Stimulated activated CD8-positive, alpha-beta memory T cell treated with anti-CD3 and anti-CD28 coated beads, Interleukin-2, amount 100 ng/mL, for 1 hour (primary cell): Measurements from ENCODE around the gene CA4.
A peak's percentile ranks its signal among the peaks of the same experiment; 100 is the strongest.

Source experiments
- DNase-seq, 2 donors: peaks; one replicate each; pipeline ENCODE4 v3.0.0-alpha.2; 2020; ENCODE audit warnings: low read depth in 2 of 2

Gene CA4

DNA sequence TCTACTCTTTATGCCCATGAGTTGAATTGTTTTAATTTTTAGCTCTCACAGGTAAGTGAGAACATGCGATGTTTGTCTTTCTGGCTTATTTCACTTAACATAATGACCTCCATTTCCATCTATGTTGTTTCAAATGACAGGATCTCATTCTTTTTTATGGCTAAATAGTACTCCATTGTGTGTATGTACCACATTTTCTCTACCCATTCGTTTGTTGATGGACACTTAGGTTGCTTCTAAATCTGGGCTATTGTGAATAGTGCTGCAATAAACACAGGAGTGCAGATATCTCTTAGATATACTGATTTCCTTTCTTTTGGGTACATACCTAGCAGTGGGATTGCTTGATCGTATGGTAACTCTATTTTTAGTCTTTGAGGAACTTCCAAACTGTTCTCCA is 19.3 kb upstream of the CA4 start:
- no peak for DNase-seq

DNA sequence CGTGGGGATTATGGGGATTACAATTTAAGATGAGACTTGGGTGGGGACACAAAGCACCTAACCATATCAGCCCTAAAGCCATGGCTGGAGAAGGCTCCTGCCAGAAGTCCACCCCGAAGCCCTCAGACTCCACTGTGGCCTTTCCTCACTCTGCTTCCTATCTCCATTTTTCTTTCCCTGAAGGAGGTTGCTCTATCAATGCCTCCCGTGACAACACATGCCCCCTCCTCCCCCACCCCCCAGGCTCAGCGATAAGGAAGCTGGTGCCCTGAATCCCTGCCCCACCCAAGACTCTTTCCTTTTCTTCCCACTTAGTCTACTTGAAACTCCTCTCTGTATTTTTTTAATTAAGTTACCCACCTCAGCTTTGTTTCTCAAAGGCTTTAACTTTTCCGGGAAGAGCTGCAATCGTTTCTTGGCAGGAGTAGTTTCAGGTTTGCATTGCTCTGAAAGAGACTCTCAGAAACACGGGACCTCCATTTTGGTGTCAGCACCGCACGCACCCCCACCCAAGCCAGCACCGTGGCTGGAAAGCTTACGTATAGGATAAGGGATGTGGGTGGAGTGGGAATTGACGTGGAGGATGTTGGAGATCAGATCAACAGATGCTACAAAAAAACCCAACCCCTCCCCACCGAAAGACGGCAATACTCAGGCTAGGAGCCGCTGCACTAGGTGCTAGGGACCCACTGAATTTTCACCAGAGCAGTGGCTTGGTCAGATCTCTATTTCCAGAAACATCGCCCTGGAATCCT is 15.2 kb upstream of the CA4 start:
- no peak for DNase-seq

GRCh38 chr17:60135151-60135950 is 14.4 kb upstream of the CA4 start:
- DNase-seq = peak; percentile 27 to 43

- no peak for DNase-seq
These were observed 13.7 kb upstream of the CA4 start for GRCh38 chr17:60135951-60136666.

DNA sequence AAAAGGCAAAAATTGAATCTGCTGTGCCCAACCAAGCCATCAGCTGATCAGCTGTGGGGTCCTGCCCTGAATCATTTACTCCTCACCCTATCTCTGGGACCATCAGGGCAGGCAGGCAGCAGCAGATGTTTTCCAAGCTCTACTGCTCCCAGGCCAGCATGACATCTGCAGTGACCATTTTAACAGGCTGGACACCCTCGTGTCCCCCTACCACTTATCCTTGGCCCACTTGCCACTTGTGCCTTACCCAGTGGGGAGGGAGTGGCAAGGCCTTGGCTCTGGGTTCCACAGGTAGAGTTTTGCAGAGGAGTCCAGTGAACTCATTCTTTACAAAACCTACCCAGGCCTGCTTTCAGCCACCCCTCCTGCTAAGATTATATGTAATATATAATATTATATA is 12.0 kb upstream of the CA4 start:
- no peak for DNase-seq

- no peak for DNase-seq
These were observed 10.9 kb upstream of the CA4 start for GRCh38 chr17:60138769-60139437.

DNA sequence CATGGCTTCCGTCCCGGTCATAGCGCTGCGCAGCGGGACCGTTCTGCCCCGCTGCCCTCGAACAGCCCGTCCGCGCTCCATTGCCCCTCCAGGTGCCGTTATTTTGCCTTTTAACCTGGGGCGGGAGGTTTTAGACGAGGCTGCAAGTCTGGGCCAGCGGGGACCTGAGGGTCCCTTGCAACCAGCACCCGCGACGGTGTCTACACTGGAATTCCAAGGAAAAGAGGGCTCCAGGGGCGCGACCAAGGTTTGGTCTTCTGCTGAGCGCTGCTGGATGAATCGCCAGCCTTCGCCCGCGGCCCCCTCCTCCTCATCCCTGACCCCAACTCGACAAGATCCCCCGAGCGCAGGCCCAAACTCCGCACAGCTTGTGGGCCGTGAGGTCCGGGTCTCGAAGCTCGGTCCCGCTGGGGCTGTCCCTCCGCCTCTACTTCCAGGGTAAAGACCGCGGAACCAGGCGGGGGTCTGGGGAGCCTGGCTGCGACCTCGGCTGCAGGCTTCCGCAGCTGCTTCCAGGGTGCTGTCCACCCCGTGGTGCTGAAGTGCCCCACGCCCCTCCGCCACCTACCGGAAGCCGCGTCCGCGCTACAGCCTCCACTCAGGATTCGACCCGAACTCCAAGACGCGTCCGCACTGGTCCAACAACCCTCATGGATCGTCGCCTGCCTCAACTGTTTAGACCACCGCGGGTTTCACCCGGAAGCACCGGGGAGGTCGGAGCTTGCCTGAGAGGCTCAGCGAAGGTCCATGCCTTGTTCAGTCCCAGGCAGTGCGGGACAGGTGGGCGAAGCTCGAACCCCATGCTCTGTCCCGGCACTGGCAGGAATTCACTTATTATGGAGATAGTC is 10.1 kb upstream of the CA4 start:
- peak; percentile 27 to 28 for DNase-seq

DNA sequence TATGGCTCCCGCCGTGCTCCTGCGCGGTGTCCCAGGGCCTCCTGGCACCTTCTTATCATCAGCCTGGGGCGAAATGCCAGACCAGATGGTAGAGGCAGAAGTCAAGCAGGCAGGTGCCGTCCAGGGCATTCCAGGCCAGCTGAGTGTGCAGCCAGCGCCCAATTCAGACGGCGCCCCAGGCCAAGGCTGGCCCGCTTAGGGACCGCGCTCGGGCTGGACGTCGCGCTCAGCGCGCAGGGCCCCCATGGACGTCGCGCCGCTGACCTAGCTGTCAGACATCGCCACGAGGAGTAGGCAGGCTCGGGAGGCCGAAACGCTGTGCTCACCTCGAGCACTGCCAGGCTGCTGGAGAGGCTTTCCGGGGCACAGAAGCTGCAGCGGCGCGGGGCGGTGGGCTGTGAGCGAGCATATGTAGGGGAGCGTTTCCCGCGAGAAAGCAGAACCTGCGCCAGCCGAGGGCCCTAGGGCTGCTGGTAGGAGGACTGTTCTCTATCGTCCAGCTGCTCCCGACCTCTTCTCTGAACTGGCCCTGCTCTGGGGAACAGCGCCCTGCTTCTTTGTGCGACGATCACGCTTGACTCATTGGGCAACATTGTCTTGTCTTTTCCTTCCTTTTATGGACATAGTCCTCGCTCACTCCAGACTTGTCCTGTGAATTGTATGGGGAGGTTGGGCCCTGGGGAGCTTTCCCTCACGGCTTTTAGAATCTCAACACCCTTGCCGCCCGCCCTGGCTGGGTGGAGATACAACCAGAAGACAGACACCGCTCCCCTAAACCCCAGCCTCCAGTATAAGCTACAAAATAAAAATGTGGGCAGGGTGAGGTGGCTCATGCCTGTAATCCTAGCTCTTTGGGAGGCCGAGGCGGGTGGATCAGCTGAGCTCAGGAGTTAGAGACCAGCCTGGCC is 8.4 kb upstream of the CA4 start:
- DNase-seq = no peak

DNA sequence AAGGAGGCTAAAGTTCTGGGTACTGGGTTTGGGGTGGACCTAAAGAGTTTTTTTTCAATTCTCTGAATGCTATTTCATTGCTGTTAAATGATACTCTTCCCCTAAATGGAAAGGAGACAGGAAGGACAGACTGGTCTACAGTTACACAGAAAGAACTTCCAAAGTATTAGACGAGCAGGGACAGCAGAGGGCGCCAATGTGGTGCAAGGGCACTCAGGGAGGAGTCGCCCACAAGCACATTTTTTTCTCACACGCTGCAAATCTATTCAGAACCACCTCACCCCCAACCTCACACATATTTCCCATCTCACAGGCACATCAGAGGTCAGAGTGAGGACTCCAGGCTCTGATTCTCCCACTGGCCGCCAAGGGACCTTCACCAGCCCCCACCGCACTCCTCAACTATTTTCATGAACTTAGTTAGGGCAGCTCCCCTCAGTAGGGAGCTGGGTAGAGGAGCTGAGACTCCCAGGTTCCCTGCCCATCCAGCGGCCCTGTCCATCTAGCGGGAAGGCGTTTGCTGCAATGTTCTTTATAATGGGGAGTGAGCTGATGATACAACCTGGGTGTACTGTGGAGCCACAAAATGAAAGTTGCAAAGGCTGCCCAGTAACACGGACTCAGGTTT is 6.8 kb upstream of the CA4 start:
- DNase-seq = peak; percentile 33 to 57

- no peak for DNase-seq
These were observed 4.5 kb upstream of the CA4 start for GRCh38 chr17:60145006-60145935.

- no peak for DNase-seq
These were observed 3.6 kb upstream of the CA4 start for GRCh38 chr17:60146206-60146605.

DNA sequence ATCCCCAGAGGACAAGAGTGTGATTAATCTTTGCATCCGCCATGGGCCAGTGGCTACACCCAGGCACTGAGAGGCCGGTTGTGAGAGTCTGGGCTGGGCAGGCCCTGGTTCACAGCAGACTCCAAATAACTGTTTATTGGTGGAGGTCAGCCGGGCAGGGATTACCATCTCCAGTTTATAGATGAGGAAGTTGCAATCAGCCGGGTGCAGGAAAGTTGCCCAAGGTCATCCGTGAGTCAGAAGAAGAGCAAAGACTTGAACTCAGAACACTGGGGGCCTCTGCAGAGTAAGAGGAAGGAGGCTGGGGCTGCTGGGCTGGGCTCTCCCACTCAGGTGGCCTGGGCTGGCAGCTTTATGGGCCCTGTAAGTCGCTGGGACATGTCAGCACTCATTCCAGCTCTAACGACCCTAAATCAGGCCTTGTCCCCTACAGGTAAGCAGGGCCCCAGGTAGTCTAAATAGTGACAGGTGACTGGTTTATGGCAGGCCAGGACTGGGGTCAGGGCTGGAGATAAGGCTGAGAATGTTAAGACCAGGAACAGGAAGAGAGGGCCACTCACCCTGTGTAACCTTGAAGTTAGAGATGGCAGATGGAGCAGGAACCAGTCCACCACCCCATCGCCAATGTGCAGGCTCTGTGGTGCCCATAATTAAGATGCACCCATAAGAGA is 2.1 kb upstream of the CA4 start:
- no peak for DNase-seq

GRCh38 chr17:60148373-60148772 is 1.4 kb upstream of the CA4 start:
- no peak for DNase-seq

DNA sequence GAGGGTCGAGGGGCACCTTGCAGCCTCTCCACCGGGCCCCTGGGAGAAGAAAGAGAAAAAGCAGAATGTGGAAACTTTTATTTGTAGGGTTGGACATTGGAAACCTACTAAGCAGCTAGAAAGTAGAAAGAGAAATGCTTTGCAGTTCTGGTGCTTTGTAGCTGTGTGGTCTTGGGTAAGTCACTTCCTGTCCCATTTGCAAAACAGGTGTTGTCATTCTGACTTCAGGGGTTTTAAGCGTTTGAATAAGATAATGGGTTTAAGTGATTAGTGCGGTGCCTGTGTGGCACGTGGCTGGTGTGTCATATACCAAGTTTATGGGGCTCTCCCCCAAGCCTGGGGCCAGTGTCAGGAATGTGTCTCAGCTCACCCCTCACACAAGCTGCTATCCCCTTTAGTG is 1.6 kb downstream of the CA4 start:
- no peak for DNase-seq

DNA sequence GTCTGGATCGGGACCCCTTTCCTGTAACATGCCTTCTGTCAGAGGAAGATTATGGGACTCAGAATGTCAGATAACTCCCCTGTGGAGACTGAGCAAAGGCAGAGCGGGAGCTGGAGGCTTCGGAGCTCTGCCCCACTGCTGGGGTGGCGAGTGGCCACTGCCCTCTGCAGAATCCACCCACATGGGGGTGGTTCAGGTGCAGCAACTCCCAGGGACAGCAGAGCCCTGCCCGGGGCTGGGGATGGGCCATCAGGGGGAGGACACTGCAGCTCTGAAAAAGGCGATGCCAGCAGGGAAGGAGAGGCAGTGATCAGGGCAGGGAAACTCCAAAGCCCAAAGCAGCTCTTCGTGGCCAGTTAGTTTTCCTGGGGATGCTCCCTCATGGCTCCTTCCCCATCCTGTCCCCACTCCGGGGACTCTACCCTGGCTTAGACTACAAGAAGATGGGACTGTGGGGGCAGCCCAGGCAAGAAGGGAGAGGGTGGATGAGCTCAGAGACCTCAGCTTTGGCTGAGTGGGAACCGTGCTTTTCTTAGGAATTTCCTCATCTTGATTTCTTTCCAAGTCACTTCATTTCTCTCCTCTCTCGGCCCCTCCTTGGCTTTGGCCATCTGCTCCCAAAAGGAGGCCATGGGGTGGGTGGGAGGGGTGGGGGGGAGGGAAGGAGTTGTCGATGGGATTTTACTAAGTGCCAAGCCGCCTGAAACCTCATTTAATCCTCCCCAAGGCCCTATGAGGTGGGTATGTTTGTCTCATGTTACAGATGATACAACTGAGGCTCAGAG is 4.0 kb downstream of the CA4 start:
- no peak for DNase-seq

DNA sequence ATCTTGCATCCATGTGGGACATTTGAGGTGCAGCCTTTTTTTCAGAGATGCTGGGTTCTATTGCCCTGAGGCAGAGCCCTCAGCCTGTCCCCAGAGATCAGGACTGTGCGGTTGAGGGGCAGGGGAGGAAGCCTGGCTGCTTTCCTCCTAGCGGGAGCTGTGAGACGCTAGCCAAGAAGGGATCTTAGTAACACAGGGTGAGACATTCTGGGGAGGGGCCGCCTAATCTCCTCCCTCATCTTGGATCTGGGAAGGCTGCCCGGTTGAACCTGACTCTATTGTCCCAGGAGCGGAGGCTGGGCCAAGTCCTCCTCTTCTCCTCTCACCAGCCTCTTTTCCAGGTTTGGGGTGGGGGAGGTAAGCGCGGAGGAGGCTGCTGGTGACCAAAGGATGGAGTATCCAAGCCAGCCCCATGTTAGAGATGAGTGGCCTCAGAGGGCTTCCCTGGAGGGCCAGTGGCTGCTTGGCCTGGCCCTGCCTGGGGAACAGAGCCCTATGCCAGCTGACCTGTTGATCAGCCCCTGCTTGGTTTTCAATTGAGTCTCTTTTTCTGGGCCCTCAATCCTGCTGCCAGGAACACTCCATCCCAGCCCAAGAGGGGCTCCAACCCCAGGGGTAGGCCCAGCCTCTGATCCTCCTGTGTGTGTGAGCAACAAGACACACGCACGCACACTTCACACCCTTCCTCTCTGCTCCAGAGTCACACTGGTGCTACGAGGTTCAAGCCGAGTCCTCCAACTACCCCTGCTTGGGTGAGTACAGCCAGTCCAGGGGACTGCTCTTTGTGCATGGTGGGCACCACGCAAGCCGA is 5.0 kb downstream of the CA4 start:
- no peak for DNase-seq
